ENCODE results near the gene VAT1L. TPM values are rescaled to one million over a fixed set of nuclear protein-coding genes. Genes with fewer than 3 reads are reported as not detected.

Gene VAT1L
- total and polyA plus RNA-seq, 4 donors = 0.17 to 0.98 (median 0.26) TPM

DNA sequence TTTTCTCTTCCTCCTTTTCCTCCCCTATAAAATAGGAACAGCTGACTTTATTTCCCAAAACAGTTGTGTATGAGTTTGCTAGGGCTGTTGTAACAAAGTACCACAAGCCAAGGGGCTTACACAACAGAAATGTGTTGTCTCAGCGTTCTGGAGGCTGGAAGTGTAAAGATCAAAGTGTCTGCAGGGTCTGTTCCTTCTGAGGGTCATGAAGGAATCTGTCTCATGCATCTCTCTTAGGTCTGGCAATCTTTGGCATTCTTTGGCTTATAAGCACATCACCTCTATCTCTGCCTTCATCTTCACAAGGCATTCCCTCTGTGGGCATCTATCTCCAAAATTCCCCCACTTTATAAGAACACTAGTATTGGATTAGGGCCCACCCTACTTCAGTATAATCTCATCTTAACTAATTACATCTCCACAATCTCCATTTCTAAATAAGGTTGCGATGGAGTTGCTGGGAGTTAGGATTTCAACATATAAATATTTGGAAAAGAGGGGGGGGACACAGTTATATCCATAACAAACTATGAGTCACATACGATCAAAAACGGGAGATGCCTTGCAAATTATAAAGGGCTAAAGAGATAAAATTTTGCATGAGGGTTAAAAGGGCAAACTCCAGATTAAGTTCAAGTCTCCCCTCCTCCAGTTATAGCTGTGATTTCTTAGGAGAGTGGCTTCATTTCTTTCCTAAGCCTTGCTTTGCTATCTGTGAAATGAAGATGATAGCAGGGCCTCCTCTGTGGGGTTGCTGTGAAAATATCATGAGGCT, 109.7 kb downstream of the VAT1L start:
- Histone ChIP-seq H3K9me3 (ENCODE audit: control insufficient read depth in 4 of 4, low read length in 3 of 4) (no peaks in the 10 kb centered on the region), H3K27ac (ENCODE audit: low read depth in 1 of 2, low read length in 2 of 2) (no peak overlapping the region), H3K4me3 (ENCODE audit: low read depth in 1 of 3, low read length in 3 of 3) (no peak overlapping the region), H3K27me3 (ENCODE audit: control insufficient read depth in 4 of 4, insufficient read depth in 4 of 4, low read length in 3 of 4) (no peaks in the 10 kb centered on the region), H3K36me3 (ENCODE audit: control insufficient read depth in 4 of 4, insufficient read depth in 3 of 4, low read depth in 1 of 4, low read length in 3 of 4) (no peaks in the 10 kb centered on the region), H3K4me1 (ENCODE audit: control insufficient read depth in 4 of 4, insufficient read depth in 4 of 4, low read length in 3 of 4) (peaks cover 0 to 6% (median 0%) of the 10 kb centered on the region in 4 donors), H3K9ac (ENCODE audit: low read depth in 1 of 2, low read length in 2 of 2) (no peak overlapping the region)
- DNase-seq (ENCODE audit: low spot score) = no peak
- TF ChIP-seq JUND (IDR thresholded peaks at IDR 0.05) (no peak), YY1 (IDR thresholded peaks at IDR 0.05) (no peak), FOXA1 (IDR thresholded peaks at IDR 0.05) (no peak), HNF4A (conservative IDR thresholded peaks at IDR 0.05) (no peak), FOXA2 (IDR thresholded peaks at IDR 0.05) (no peak), EGR1 (IDR thresholded peaks at IDR 0.05; ENCODE audit: low read depth in 2 of 2) (no peak), GABPA (IDR thresholded peaks at IDR 0.05 in 1 of 2, conservative IDR thresholded peaks at IDR 0.05 in 1 of 2) (no peak), HNF4G (IDR thresholded peaks at IDR 0.05) (no peak), NR2F2 (IDR thresholded peaks at IDR 0.05) (no peak), TAF1 (conservative IDR thresholded peaks at IDR 0.05) (no peak), SP1 (IDR thresholded peaks at IDR 0.05) (no peak), RXRA (IDR thresholded peaks at IDR 0.05) (no peak), RAD21 (IDR thresholded peaks at IDR 0.05) (no peak)
- TF ChIP-seq, protein P1, sequence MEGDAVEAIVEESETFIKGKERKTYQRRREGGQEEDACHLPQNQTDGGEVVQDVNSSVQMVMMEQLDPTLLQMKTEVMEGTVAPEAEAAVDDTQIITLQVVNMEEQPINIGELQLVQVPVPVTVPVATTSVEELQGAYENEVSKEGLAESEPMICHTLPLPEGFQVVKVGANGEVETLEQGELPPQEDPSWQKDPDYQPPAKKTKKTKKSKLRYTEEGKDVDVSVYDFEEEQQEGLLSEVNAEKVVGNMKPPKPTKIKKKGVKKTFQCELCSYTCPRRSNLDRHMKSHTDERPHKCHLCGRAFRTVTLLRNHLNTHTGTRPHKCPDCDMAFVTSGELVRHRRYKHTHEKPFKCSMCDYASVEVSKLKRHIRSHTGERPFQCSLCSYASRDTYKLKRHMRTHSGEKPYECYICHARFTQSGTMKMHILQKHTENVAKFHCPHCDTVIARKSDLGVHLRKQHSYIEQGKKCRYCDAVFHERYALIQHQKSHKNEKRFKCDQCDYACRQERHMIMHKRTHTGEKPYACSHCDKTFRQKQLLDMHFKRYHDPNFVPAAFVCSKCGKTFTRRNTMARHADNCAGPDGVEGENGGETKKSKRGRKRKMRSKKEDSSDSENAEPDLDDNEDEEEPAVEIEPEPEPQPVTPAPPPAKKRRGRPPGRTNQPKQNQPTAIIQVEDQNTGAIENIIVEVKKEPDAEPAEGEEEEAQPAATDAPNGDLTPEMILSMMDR (IDR thresholded peaks at IDR 0.05; ENCODE audit: low read depth, low read length, missing input control) = no peak
- TF ChIP-seq, protein P2, sequence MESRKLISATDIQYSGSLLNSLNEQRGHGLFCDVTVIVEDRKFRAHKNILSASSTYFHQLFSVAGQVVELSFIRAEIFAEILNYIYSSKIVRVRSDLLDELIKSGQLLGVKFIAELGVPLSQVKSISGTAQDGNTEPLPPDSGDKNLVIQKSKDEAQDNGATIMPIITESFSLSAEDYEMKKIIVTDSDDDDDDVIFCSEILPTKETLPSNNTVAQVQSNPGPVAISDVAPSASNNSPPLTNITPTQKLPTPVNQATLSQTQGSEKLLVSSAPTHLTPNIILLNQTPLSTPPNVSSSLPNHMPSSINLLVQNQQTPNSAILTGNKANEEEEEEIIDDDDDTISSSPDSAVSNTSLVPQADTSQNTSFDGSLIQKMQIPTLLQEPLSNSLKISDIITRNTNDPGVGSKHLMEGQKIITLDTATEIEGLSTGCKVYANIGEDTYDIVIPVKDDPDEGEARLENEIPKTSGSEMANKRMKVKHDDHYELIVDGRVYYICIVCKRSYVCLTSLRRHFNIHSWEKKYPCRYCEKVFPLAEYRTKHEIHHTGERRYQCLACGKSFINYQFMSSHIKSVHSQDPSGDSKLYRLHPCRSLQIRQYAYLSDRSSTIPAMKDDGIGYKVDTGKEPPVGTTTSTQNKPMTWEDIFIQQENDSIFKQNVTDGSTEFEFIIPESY (IDR thresholded peaks at IDR 0.05) = no peak
- TF ChIP-seq, protein P3, sequence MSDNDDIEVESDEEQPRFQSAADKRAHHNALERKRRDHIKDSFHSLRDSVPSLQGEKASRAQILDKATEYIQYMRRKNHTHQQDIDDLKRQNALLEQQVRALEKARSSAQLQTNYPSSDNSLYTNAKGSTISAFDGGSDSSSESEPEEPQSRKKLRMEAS (IDR thresholded peaks at IDR 0.05) = no peak
- TF ChIP-seq, protein P4, sequence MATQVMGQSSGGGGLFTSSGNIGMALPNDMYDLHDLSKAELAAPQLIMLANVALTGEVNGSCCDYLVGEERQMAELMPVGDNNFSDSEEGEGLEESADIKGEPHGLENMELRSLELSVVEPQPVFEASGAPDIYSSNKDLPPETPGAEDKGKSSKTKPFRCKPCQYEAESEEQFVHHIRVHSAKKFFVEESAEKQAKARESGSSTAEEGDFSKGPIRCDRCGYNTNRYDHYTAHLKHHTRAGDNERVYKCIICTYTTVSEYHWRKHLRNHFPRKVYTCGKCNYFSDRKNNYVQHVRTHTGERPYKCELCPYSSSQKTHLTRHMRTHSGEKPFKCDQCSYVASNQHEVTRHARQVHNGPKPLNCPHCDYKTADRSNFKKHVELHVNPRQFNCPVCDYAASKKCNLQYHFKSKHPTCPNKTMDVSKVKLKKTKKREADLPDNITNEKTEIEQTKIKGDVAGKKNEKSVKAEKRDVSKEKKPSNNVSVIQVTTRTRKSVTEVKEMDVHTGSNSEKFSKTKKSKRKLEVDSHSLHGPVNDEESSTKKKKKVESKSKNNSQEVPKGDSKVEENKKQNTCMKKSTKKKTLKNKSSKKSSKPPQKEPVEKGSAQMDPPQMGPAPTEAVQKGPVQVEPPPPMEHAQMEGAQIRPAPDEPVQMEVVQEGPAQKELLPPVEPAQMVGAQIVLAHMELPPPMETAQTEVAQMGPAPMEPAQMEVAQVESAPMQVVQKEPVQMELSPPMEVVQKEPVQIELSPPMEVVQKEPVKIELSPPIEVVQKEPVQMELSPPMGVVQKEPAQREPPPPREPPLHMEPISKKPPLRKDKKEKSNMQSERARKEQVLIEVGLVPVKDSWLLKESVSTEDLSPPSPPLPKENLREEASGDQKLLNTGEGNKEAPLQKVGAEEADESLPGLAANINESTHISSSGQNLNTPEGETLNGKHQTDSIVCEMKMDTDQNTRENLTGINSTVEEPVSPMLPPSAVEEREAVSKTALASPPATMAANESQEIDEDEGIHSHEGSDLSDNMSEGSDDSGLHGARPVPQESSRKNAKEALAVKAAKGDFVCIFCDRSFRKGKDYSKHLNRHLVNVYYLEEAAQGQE (IDR thresholded peaks at IDR 0.05) = no peak
- TF ChIP-seq, protein P5, sequence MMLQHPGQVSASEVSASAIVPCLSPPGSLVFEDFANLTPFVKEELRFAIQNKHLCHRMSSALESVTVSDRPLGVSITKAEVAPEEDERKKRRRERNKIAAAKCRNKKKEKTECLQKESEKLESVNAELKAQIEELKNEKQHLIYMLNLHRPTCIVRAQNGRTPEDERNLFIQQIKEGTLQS (IDR thresholded peaks at IDR 0.05) = no peak
- WGBS = 69% methylated on average over 4 of the region's 4 CpGs
